GM12873 (cell line): ENCODE data around the gene PTPRE.

ENCODE experiments used
- TF ChIP-seq, protein P1 (sequence below): IDR thresholded peaks from 2 replicates; pipeline ENCODE4 v1.5.1; 2012; ENCODE audit warnings: low read depth, mild to moderate bottlenecking, moderate library complexity, low read length, control low read depth; ENCODE audit not compliant: insufficient read depth; ENCODE audit errors: missing control alignments

PTPRE gene

DNA sequence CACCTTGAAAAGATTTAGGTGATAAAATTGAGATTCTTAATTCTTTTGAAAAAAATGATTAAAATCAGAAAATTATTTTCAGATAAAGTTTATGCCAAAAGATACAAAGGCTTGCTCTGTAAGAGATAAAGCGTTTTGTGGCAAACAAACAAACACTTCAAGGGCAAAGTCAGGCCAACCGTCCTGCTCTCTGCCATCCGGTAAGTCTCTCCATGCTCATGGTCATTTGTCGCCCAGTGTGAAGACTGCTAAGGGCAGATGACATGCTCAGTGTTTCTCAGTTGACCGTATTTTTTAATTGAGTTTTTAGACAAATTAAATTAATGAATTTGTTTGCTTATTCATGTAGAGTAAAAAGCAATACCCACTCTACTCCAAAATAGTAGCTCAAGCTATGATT is 60.0 kb downstream of the PTPRE start:
- TF ChIP-seq, protein P1, sequence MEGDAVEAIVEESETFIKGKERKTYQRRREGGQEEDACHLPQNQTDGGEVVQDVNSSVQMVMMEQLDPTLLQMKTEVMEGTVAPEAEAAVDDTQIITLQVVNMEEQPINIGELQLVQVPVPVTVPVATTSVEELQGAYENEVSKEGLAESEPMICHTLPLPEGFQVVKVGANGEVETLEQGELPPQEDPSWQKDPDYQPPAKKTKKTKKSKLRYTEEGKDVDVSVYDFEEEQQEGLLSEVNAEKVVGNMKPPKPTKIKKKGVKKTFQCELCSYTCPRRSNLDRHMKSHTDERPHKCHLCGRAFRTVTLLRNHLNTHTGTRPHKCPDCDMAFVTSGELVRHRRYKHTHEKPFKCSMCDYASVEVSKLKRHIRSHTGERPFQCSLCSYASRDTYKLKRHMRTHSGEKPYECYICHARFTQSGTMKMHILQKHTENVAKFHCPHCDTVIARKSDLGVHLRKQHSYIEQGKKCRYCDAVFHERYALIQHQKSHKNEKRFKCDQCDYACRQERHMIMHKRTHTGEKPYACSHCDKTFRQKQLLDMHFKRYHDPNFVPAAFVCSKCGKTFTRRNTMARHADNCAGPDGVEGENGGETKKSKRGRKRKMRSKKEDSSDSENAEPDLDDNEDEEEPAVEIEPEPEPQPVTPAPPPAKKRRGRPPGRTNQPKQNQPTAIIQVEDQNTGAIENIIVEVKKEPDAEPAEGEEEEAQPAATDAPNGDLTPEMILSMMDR: no peak

DNA sequence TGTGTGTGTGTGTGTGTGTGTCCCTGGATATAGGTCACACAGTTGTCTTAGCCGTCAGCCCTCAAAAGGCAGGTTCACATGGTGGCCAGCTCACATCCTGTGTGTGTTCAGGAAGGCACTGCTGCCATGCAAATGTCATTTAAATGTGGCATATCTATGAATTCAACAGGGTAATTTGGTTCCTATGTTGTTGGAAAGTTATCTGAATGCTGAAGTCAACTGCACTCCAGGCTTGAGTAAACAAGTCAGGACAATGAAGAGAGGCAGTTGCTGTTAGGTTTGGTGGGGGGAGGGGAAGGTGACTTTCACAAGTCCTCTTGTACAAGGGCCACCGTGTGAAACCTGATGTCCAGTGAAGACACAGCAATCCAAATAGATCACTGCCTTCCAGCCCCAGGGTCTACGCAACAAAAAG is 61.1 kb downstream of the PTPRE start:
- TF ChIP-seq, protein P1: no peak

DNA sequence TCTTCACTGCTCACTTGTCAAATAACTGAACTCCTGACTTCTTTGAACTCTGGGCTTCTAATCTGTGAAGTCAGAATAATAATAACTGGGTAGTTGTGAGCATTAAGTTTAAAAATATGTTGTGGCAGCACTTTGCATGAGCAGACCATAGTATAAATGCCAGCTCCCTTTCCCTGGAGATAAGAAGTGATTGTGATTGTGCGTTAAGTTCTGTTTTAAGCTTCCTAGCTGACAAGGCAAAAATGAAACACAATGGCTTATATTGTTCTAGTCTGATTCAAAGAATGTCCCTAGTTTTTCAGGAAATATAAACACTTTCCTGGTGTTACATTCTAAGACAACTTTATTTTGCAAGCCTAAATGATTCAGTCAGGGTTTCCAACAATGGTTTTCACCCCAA is 61.8 kb downstream of the PTPRE start:
- TF ChIP-seq, protein P1: no peak

DNA sequence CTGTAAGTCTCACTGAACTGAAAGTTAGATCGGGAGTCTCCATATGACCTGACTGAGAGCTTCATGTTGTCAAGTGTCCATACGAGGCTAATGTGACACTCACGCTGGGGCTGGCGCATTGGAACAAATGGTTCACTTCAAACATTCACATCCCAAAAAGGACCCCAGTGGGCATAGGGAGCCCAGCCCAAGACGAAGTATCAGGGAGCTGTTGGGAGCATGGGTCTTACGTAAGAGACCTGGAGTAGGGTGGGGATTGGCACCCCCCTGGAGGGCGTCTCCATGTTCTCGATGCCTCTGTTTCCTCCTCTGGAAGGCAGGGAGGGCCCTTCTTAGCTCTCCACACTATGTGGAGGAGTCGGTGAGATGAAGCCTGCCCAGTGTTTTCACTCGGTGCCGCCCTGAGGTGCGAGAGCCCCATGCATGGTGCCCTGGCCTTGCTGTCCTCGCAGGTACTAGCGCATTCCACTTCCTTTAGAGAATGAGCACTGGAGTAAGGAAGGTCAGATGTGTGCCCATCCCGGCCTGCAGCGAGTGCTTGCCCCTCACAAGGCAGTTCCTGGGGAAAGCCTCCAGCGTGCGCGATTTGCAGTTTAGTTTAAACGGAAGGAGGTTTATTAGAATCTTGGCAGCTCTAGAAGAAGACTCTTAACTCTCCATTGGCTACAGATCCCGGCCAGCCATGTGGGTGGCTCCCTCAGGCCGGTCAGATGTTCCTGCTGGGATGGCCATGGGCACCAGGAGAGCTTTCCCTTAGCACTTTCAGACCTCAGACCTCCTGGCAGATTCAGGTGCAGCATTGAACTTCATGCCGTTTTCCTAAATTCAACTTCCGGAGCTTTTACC is 64.4 kb downstream of the PTPRE start:
- TF ChIP-seq, protein P1: no peak

DNA sequence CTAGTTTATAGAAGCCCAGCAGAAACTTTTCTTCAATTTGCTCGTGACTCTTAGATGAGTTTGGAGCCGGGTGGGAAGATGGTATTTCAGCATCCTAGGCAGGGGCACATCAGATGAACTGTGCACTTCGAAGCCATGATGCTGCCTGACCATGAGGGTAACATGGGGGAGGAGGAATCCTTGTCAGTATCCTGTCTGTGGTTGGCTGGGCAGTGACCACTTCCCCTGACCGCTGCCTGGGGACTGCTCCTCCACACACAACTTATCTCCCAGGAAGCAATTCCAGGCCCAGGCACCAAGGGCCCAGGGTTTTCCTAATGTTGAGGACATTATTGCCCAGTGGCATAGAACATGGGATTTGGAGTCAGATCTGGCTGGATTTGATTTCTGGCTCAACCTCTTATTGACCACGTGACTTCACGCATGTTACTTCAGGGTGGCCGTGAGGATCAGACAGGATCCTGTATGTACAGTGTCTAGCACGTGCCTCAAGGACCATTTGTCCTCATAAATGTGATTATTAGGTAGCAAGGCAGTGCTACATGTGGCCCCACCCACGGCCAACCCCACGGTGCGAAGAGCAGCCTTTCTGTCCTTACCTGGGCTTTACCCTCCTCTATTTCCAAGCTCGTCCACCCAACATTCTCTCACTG is 65.2 kb downstream of the PTPRE start:
- TF ChIP-seq, protein P1: no peak

DNA sequence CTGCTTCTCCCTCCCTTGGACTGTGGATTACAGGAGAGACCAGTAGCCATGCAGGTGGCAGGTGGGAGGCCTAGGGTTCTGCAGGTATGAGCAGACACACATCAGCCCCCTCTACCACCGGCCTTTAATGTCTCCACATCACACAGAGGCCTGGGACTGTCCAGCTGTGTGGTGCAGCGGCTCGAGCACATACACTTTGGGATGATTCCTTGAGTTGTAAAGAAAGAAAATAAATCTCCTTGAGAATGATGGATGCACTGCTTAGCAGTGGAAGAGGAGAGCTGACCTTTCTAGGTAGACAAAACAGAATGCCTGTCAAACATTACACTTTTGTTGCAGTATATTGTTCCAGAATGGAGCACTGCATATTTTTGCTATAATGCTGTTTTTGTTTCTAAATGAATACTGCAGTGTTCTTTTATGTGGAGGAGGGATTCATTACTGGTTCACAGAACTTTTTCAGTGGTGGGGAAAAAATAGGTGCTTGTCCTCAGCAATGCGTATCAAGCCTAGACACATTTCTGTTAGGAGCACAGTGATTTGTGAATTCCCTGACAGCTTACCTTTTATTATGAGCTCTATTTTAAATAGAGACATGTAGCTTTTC is 66.0 kb downstream of the PTPRE start:
- TF ChIP-seq, protein P1: no peak

DNA sequence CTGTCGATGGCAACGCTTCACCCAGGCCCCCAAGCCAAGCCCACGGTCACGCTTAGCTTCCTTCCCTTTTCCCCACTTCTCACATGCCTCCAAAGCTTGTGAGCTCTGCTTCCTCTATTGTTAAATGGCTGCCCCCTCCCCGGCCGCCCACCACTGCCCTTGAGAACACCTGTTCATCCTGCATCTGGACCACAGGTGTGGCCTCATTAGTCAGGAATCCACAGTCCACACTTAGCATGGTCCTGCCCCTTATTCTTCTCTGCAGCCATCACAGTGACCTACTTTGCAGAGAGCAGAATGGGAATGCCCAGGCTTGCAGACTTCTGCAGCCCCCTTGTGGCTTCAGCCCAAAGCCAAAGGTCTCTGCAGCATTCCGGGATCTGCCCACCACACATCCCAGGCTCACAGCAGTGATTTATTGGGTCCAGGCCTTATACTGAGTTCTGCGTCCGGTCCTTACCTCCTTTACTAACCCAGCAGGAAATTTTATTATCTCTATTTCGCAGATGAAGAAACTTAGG is 66.9 kb downstream of the PTPRE start:
- TF ChIP-seq, protein P1: no peak
